GM12873 (cell line): ENCODE data around the gene TMEM132D.

Experiments used
- TF ChIP-seq, protein P1 (sequence below): IDR thresholded peaks from 2 replicates; pipeline ENCODE4 v1.5.1; 2012; ENCODE audit warnings: low read depth, mild to moderate bottlenecking, moderate library complexity, low read length, control low read depth; ENCODE audit not compliant: insufficient read depth; ENCODE audit errors: missing control alignments

The TMEM132D gene

DNA sequence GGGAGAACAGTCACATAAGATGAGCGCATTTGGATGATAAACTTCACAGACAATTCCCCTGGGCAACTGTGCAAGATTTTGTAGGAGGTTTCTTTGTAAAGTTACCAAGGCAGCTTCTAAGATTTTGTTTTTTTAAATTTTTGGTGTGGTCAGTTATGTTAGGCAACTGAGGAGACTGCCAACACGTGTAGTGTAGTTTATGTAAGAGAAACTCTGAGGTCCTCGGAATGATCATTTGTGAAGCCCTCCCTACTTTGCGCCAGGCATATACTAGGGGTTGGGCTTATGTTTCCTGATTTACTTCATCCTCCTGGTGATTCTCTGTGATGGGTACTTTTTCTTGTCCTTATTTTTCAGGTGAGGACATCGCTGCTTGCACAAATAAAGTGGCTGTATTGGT lies 433.6 kb downstream of the TMEM132D start:
- TF ChIP-seq, protein P1, sequence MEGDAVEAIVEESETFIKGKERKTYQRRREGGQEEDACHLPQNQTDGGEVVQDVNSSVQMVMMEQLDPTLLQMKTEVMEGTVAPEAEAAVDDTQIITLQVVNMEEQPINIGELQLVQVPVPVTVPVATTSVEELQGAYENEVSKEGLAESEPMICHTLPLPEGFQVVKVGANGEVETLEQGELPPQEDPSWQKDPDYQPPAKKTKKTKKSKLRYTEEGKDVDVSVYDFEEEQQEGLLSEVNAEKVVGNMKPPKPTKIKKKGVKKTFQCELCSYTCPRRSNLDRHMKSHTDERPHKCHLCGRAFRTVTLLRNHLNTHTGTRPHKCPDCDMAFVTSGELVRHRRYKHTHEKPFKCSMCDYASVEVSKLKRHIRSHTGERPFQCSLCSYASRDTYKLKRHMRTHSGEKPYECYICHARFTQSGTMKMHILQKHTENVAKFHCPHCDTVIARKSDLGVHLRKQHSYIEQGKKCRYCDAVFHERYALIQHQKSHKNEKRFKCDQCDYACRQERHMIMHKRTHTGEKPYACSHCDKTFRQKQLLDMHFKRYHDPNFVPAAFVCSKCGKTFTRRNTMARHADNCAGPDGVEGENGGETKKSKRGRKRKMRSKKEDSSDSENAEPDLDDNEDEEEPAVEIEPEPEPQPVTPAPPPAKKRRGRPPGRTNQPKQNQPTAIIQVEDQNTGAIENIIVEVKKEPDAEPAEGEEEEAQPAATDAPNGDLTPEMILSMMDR = no peak

DNA sequence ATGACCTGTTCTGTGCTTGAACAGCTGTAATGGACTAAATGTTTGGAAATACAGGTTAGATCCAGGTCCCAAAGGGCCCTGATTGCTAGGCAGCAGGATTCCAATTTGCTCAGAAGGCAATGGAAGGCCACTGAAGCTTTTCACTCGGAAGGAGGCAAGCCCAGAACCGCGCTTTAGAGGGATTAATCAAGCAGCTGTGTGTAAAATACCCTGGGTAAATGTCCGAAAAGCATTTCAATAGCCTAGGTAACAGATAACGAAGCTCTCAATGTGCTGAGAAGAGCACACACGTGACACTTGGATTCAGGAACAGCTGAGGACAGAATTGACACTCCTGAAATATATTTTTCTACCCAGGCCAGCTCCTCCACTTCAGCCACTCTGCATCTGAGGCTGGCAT lies 436.1 kb downstream of the TMEM132D start:
- TF ChIP-seq, protein P1 = no peak

DNA sequence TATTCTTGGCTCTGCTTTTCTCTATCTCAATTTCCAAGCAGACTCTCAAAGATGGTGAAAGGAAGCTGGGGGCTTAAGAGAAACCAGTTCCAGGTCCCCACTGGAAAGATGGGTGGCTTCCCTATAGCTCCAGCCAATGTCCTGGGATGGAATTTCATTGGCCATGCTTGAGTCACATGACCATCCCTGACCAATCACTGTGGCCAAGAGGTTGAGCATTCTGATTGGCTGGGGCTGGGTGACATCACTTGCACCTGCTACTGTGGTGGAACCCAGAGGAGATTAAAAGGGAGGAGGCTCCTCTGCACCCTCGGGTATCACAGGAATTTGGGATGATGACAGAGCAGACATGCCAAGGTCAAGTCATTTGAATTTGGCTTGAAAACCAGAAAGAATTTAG lies 436.5 kb downstream of the TMEM132D start:
- TF ChIP-seq, protein P1 = no peak

DNA sequence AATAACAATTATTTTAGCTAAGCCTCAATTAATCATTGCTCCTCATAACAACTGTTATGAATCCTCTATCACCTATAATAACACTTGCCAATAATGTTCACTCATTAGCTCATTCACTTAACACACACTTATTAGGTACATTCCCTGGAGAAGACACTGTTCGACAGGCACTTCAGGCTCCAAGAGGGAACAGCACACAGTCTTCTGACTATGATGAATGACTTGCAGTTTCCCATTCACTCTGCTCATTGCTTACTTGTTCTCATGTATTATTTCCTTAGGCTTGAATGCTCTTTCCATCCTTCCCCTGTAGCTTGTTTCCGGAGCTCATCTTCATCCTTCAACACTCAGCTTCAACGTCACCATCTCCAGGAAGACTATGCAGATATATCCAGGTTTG lies 437.3 kb downstream of the TMEM132D start:
- TF ChIP-seq, protein P1 = no peak

DNA sequence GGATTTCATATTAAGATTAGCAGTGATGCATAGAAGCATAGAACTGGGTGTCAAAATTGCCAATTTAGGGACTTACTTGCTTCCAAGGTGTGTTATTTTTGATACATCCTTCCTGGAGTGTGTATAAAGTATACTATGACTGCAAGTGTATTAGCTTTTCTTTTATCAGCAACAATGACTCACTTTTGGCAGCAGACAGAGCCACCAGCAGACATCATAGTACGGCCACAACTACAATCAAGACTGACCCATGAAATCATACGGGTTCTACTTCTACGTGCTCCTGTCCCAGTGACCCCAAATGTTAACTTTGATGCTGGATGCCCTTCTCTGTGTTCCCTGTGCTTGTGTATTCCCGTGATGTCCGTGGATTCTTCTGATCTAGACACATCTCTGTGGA lies 443.9 kb downstream of the TMEM132D start:
- TF ChIP-seq, protein P1 = no peak

DNA sequence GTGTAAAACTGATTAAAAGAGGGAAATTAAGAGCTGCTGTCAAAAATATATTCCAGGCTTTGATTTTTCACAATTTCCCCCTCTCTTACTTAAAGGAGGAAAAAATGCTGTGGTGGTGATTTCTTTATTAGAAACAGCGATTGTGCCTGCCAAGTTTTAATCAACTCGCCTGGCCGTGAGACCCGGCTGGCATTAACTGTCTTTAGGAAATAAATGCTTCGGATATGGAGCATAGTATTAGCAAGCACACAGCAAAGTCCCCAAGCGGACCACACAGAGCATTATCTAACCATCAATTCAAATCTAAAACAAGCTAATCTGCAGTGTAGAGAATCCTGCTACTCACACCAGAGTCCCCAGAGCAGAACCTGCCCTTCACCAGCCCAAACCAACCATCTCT lies 457.1 kb downstream of the TMEM132D start:
- TF ChIP-seq, protein P1 = no peak

DNA sequence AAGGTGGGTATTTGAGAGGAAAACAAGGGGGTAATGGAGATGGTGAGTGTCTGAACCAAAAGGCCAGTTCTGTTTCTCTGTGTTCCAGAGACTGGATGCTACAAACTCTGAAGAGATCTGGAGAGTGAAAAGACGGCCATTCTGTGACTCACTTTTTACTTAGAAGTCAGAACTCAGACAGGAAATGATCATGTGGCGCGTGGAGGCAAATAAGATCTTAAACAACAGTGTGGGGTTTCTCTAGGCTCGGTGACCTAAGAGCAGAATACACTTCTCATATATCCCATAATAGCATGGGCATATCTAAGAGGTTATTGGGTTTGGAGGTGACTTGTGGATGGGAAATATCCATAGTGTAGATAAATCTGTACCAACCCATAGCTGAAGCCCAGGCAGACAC lies 463.5 kb downstream of the TMEM132D start:
- TF ChIP-seq, protein P1 = no peak
